H54 (cell line): ENCODE results near the gene URB1.
"Not testable (repeated sequence)": the region's sequence is repeated elsewhere in the genome, so short reads cannot be mapped to it uniquely, and the experiment has no call there.

Experiments
- DNase-seq: peaks from one replicate; pipeline ENCODE4 v3.0.0; 2011; ENCODE audit warnings: low spot score, mixed read lengths; ENCODE audit not compliant: insufficient read length
- FAIRE-seq: peaks from 3 replicates; lab custom pipeline; 2011; peaks lifted over from hg19 to GRCh38; lab: Jason Lieb, UNC
- POLR2A ChIP-seq: IDR thresholded peaks from 2 replicates; pipeline ENCODE4 v1.6.1; 2011; ENCODE audit warnings: low read depth, mild to moderate bottlenecking, low read length

Gene URB1

DNA sequence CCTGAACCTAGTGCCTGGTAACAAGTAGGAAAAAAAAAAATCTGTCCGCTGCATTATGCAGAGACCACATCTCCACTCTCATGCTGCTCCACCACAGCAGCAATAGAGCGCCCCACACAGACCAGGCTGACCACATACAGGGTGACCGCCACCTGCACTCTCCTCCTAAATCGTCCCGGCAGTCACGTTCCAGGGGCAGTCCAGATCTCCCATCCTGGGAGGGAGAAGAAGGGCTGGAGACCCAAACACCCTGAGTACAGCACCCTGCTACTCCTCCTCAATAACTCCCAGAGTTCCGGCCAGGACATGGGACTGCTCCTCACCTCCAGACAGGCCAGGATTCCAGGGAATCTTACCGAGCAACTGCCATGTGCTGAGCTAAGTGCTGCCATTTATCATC lies 15.3 kb downstream of the URB1 start:
- DNase-seq (no peak), FAIRE-seq (no peak)
- TF ChIP-seq POLR2A = no peak

DNA sequence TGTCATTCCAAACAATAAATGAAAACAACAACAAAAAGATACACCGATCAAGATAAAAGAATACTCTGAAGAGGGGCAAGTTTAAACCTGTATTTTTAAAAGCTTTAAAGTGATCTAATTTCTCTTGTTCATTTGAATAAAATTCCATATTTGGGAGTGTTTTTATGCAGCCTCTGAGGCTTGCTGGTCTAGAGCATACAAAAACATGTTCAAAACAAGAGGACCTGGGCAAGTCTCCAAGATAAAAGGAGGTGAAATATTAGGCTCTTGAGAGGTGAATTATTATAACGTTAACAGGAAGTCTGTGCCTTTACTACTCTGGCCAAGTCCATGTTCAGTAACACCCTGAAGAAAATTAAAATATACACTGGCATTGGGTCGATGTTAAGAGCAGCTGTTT lies 20.1 kb downstream of the URB1 start:
- TF ChIP-seq POLR2A = no peak
- no peak for DNase-seq
- FAIRE-seq = no peak

DNA sequence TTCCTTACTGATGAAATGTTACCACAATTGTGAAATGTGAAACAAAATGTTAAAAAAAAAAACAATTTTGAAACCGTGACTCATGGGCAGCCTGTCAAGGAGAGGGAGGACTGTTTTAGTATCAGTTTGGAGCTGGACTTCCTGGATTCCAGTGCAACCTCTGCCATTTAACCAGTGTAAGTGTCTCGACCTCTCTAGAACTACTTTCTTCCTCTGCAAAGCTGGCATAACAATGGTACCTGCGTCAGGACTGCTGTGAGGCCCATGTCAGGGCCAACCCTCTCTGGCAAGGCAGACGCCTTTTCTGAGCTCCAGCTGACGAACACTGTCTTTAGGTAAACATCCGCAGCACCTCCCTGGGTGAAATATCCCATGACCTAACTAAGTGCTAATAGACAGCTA lies 20.9 kb downstream of the URB1 start:
- no peak for FAIRE-seq

DNA sequence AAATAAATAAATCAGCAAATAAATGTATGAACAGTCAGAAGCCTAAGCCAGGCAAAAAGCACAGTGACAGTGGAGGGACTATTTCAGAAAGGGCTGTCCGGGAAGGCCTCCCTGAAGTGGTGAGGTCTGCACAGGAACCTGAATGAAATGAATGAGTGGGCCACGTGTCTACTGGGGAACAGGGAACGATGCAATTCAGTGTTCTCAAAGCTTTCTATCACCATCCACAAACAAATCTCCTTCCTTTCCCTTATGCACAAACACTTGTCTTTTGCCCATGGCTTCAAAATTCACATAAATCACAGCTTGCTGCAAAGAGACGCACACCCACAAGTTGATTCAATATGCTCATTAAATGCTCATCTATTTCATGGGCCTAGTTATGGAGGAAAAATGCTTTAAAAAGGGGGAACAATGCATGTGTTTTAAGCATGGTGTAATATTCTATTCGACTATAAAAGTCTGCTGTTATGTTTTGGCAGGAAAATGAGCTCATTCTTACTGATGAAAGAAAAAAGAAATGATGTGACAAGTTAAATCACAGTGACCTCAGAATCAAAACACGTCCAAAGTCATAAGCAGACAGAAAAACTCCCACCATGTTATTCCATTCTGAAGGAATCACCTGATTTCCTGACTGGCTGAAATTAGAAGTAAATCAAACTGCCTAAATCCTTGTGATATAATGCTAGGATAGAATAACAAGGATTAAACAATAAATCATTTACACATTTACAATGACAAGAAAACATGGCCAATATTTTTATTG lies 21.6 kb downstream of the URB1 start:
- FAIRE-seq = no peak

More for the DNA sequence above, 20.9 kb downstream of the URB1 start:
- DNase-seq = no peak
- no peak for TF ChIP-seq POLR2A

DNA sequence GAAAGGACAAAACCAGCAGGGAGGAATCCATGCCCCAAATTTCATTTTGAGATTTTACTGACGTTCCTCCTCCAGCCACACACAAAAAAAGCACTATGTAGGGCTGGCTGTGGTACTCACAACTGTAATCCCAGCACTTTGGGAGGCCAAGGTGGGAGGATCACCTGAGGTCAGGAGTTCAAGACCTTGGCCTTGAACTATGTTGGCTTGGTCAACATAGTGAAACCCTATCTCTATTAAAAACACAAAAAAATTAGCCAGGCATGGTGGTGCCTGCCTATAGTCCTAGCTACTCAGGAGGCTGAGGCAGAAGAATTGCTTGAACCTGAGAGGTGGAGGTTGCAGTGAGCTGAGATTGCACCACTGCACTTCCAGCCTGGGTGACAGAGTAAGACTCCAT lies 23.9 kb downstream of the URB1 start:
- DNase-seq, FAIRE-seq: not testable (repeated sequence)

More for the DNA sequence above, 21.6 kb downstream of the URB1 start:
- no peak for DNase-seq
- TF ChIP-seq POLR2A = no peak

- no peak for TF ChIP-seq POLR2A
- FAIRE-seq (no peak), DNase-seq (no peak)
These were observed 24.4 kb downstream of the URB1 start for GRCh38 chr21:32368386-32368785.

DNA sequence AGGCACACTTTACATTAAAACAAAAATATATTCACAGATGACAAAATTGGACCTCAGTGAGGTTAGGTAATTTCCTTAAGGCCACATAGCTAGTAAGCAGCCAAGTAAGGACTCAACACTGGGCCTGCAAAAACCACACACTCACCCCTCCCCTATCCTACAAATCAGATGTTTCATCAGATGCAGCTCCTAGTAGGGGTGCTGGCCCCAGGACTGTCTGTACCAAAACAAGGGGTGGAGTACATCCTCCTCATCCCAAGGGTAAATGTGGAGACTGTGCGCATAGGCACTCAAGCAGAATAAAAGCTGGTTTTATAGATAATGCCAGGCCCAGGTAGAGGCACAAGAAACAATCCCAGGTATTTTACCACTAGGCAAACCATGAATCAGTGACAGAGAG lies 25.7 kb downstream of the URB1 start:
- DNase-seq = no peak
- TF ChIP-seq POLR2A = no peak
- FAIRE-seq = no peak

- no peak for TF ChIP-seq POLR2A
- no peak for DNase-seq
- no peak for FAIRE-seq
These were observed 26.6 kb downstream of the URB1 start for GRCh38 chr21:32366191-32366590.

DNA sequence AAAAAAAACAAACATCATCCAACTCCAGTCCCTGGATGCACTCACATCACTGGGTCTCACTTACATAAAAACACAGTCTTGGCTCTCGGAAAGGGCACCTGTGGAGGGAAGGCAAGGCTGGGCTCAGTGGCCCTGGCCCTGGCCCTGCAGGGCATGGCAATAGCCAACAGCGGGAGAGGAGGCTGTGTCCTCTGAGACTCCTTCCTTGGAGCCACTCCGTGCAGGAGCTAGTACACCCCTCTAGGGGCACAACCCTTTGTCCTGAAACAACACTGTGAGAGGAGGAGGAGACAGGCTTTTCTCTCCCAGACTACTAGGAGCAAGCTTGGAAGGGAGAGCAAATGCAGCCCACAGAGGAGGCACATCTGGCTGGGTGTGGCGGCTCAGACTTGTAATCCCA lies 28.0 kb downstream of the URB1 start:
- DNase-seq (no peak), FAIRE-seq (no peak)
- no peak for TF ChIP-seq POLR2A

GRCh38 chr21:32364387-32364786 lies 28.4 kb downstream of the URB1 start:
- DNase-seq = no peak
- TF ChIP-seq POLR2A = no peak
- no peak for FAIRE-seq

DNA sequence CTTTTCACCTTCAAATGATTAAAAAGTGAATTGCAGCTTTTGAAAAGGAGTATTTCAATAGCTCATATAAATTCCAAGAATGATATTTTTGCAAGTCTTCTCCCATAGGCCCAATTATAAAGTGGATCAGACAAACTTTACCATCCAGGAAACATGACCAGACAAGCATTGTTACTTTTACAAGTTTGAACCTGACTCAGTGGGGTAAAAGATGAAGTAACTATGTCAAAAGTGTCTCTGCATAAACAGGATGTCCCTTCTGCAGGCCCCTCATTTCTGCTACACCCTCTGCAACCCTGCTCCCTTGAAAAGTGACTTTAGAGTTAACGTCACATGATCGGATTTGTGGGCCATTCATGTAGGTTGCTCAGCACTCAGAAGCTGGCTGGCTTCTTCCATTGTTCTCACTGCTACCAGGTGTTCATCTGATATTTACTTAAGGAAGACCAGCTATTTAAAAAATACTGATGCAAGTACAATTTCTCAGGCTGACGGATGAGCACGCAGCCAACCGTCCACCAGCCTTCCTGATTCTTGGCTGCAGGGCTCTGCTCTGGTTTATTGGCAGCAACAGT lies 32.3 kb downstream of the URB1 start:
- FAIRE-seq = no peak
- DNase-seq = no peak
- no peak for TF ChIP-seq POLR2A

- DNase-seq (peak; percentile 33), FAIRE-seq (no peak)
- no peak for TF ChIP-seq POLR2A
These were observed 33.0 kb downstream of the URB1 start for GRCh38 chr21:32359719-32360260.

DNA sequence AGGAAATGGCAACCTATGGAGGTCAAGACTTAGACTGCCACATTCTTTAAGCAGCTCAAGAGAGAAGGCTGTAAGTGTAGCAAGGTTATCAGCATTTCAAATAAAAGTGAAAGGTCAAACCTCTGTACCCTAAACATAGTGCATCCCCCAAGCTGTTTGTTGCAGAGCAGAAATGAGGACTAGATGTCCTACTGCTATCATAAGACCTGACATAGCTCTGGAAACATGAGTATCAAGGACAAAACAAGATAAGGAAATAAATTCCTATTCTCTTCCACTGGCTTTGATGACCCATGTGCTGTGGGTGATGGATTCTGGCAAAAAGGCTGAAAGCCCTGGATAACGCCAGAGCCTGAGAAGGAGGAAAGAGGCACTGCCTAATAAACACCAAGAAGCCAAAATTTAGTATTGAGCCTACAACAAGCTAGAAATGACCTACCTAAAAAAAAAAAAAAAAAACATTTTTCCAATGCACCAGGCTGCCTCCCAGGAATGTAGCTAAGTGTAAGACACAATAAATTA lies 35.9 kb downstream of the URB1 start:
- TF ChIP-seq POLR2A = no peak
- no peak for DNase-seq
- FAIRE-seq = no peak

DNA sequence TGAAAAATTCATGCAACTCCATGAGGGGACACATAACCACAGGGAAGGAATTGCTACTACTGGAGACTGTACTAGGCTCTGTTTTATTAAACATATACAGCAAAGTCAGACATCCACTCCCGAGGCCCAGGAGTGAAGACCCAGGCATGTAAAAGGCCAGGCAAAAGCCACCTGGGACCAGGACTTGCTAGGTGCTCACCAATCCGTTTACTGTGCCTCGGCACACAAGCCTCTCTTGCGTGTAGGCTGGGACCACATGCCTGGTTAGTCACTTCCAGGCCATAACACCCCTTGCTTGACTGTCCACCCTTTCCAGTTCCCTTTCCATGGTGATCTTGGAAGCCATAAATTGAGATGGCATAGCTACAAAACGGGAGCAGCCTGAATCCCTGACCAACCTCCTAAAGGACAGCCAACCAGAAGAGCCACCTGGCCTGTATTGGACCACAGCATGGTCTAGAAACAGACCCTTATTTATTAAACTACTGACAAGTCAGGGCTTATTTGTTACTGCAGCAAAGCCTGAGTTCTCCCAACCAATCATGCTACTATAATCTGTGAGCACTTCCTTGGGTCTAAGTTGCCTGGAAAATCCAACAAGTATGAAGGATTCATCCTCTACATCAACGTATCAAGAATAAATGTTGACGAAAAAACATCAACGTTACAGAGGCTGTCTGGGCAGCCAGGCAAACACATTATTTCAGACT lies 39.7 kb downstream of the URB1 start:
- FAIRE-seq = no peak
- DNase-seq = no peak
- no peak for TF ChIP-seq POLR2A

DNA sequence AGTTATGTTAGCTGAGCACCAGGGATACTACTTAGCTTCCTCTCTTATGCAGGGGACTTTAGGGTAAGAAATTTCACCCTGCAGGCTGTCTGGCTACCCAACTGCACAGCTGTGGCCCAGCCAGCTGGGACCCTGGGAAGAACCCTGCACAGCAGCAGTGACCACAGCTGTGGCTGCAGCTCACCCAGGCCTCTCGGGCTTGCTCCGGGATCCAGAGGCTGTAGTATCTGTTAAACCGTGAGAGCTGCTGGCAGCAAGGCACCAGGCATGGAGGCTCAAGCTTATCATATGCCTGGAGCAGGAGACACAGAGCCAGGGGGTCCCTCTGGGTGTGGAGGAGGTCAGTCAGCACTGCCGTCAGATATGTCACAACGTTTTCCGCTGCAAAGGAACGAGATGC lies 40.3 kb downstream of the URB1 start:
- DNase-seq = no peak
- TF ChIP-seq POLR2A = no peak
- no peak for FAIRE-seq
